Endothelial cell of umbilical vein (primary cell): ENCODE data around the gene PIEZO2.

Experiments
- GATA2 ChIP-seq: IDR thresholded peaks from 2 replicates; pipeline ENCODE4 v1.7.0; 2011; ENCODE audit warnings: low read depth, mild to moderate bottlenecking, moderate library complexity, mixed read lengths, low read length; ENCODE audit not compliant: insufficient read length, insufficient read depth
- POLR2A ChIP-seq: IDR thresholded peaks from 2 replicates; pipeline ENCODE4 v1.6.1; 2012; ENCODE audit warnings: low read depth, mild to moderate bottlenecking, control low read depth, low read length
- POLR2AphosphoS5 ChIP-seq: IDR thresholded peaks from 2 replicates; pipeline ENCODE4 v1.6.1; 2012; ENCODE audit warnings: low read depth, mild to moderate bottlenecking, control low read depth, low read length, moderate library complexity; ENCODE audit not compliant: insufficient read depth
- TF ChIP-seq, protein P1 (sequence below), 2 donors: IDR thresholded peaks; 1 replicate in 1 of 2; 2 replicates in 1 of 2; pipeline ENCODE4 v1.5.1; 2011; ENCODE audit warnings: low read length in 2 of 2, mild to moderate bottlenecking in 2 of 2, moderate library complexity in 2 of 2, control low read depth in 1 of 2, inconsistent platforms in 1 of 2, low read depth in 1 of 2; ENCODE audit not compliant: insufficient read depth in 1 of 2; ENCODE audit errors: extremely low read depth in 1 of 2
- TF ChIP-seq, protein P2 (sequence below): IDR thresholded peaks from 2 replicates; pipeline ENCODE4 v1.6.1; 2011; ENCODE audit not compliant: insufficient read depth, insufficient read length

DNA sequence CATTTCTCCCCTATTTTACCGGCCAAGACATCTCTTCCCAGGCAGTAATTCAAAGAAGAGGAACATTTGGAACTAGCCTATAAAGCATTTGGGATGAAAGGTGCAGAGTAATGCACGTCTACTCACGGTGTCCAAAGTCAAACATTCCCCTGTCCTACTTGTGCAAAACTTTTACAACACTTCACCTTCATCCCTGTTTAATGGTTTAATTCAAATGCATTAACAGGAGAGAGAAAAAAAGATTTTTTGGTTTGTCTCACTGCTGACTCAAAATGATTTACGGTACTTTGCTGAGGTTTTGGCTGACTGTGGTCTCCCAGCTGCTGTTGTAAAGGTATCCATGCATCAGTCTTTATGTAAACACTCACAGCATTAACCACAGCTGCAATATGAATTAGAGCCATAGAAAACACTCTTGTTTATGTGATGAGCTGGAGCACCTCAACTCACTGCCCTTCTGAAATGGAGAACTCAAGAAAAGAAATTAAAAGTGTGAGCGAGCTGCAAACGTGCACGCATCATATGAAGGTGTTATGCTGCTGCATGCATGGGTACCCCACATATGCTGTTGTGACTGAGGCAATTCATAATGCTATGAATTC is 220.5 kb downstream of the PIEZO2 start:
- TF ChIP-seq, protein P1, sequence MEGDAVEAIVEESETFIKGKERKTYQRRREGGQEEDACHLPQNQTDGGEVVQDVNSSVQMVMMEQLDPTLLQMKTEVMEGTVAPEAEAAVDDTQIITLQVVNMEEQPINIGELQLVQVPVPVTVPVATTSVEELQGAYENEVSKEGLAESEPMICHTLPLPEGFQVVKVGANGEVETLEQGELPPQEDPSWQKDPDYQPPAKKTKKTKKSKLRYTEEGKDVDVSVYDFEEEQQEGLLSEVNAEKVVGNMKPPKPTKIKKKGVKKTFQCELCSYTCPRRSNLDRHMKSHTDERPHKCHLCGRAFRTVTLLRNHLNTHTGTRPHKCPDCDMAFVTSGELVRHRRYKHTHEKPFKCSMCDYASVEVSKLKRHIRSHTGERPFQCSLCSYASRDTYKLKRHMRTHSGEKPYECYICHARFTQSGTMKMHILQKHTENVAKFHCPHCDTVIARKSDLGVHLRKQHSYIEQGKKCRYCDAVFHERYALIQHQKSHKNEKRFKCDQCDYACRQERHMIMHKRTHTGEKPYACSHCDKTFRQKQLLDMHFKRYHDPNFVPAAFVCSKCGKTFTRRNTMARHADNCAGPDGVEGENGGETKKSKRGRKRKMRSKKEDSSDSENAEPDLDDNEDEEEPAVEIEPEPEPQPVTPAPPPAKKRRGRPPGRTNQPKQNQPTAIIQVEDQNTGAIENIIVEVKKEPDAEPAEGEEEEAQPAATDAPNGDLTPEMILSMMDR (IDR thresholded peaks at IDR 0.05; ENCODE audit: extremely low read depth in 1 of 2, insufficient read depth in 1 of 2, low read depth in 1 of 2, low read length in 2 of 2): no peak
- TF ChIP-seq POLR2A (no peak), GATA2 (no peak), POLR2AphosphoS5 (no peak)
- TF ChIP-seq, protein P2, sequence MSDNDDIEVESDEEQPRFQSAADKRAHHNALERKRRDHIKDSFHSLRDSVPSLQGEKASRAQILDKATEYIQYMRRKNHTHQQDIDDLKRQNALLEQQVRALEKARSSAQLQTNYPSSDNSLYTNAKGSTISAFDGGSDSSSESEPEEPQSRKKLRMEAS: no peak
